GM18498 (cell line): ENCODE data around the gene MIEN1.
"Not testable (repeated sequence)": the region's sequence is repeated elsewhere in the genome, so short reads cannot be mapped to it uniquely, and the experiment has no call there.

Experiments
- ATAC-seq: cut with Tn5 transposase; IDR thresholded peaks from one replicate; pipeline ENCODE4 v1.9.1; 2021; ENCODE audit warnings: mild to moderate bottlenecking, moderate library complexity; ENCODE audit not compliant: unreplicated experiment

MIEN1 gene

DNA sequence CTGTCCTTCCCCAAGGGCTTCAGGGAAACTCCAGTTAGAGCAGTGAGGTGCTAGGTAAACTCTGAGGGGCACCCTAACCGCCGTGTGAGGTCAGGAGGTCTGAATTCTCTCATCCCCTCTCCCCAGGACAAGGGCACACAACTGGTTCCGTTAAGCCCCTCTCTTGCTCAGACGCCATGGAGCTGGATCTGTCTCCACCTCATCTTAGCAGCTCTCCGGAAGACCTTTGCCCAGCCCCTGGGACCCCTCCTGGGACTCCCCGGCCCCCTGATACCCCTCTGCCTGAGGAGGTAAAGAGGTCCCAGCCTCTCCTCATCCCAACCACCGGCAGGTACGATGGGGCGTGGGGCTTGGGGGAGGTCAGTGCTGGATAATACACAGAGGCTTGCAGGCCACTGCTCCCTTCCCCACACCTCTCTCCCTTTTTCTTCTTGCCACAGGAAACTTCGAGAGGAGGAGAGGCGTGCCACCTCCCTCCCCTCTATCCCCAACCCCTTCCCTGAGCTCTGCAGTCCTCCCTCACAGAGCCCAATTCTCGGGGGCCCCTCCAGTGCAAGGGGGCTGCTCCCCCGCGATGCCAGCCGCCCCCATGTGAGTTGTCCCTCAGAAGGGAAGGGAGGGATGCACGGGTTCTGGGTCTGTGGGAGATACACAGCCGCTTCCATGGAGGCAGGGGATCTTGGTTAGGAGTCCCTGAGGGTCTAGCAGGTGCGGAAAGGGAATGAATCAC lies 12.0 kb upstream of the MIEN1 start:
- ATAC-seq, result no peak

DNA sequence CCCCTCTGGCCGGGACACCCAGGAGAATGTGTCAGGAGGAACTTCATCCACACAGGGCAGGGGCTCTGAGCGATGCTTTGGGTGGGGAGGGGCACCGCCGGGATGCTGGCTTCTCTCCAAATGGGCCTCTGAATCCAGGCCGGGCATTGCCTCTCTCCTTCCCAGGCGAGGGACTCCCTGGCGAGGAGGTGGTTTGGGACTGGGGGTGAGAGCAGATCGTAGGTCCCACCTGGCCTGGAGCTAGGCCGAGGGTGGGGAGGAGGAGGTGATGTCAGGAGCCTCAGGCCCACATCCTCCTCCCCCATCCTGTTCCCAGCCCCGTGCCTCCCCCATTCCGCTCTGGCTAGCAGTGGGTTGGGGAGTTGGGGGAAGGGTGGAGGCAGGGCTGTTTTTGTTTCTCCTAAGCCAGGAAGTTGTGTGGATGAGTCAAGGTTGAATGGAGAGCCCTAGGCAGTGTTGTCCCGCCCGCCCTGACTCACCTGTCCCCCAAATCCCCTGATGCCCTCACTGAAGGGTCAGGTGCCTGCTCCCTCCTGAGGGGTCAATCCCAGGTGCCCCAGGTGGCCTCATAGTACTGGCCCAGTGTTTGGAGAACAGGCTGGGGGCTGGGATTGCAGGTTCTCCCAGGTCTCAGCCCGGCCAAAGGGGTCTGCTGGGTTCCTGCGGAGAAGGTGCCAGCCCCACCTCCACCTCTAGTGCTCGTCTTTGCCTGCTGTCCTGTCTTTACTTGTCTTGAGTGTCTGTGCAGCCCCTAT lies 10.2 kb upstream of the MIEN1 start:
- no peak for ATAC-seq

DNA sequence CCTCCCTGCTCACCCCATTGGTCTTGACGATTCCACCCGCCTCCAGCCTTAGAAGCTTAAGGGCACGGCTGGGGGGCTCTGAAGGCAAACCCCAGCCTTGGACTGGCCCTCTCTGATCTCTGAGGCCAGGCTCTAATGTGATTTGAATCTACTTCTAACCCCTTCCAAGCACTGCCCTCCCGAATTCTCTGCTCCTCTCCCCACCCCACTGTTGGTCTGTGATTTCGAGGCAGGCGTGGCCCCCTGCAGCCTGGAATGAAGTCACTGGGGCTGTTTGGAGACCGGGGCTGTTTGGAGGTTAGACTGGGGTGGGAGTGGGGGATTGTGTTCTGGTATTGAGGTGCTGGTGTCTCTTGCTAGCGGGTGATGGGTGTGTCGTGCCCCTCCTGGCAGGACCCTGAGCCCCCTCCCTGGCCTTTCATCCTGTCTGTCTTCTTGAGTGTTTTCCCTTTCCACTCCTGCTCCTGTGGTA lies 9.6 kb upstream of the MIEN1 start:
- ATAC-seq, result no peak

DNA sequence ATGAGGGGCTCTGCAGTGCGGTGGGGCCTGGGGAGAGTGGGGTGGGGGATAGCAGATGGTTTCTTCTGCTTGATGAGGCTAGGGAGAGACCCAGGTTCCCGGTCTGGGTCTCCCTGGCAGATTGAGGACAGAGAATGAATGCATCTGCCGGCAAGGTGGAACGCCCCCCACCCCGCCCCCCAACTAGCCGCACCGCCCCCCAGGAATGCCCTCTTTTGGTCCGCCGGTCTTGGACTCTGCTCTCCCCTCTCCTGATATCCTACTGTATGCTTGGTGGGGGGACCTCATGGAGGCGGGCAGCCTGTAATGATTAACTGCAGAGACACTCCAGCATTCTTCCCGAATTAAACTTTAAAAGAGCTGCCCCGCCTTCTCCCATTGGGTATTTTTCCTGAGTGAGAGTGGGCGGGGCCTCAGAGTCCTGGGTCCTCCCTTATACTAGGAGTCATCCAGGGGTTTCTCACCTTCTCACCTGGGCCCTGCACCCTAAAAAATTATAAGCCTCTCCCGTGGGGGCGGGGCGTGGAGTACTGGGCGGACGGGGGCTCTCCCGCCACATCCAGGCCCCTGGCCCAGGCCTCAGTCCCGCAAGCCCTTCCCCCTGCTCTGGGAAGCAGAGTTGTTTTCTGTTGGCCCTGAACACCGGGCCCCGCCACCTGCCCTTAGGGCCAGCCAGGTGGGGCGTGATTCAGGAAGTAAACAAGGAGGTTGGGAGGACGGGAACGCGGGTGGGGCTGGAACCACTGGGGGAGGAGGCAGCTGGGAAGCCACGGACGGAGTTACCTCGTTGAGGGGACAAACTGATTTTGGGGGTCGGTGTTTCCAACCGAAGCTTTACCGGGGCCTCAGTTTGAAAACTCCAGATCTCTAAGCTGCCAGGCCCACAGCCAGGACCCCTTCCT lies 8.9 kb upstream of the MIEN1 start:
- no peak for ATAC-seq

DNA sequence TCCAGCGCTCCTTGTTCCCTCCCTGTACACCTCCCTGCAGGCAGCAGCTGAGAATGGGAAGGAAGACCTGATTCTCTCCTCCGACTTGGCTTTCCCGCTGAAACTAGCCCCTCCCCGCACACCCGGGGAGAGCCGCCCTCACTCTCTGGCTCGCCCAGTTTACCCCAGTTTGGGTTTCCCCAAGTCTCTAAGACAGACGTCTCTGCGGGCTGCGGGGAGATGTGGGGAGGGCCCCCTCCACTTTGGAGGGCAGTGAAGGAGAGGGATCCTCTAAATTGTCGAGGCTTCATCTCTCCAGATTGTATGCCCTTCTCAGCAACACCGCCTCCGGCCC lies 8.2 kb upstream of the MIEN1 start:
- ATAC-seq, result no peak

DNA sequence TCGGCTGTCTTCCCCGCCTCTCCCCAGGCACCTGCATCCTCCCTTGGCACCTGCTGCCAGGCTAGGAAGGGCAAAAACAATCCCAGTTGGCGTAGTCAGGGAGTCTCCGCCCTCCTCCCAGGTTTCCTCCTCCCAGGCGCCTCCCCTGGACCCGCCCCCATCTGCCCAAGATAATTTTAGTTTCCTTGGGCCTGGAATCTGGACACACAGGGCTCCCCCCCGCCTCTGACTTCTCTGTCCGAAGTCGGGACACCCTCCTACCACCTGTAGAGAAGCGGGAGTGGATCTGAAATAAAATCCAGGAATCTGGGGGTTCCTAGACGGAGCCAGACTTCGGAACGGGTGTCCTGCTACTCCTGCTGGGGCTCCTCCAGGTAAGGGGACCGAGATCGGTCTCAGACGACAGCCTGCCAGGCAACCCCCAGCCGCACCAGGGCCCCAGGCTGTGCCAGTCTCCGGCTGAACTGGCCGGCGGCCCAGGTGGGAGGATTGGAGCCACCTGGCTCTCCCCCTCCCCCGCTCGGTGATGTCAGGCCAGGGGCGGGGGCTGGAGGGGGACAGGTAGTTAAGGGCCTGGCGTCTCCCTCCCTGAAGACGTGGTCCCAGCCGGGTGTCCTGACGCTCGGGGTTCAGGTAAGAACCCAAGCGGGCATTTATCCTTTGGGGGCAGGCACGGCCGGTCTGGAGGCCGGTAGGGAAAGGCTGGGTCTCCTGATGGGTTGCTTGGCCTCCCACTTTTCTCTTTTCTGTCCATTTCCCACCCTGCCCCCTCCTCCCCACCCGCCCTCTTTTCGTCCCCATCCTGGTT lies 7.6 kb upstream of the MIEN1 start, which contains the start of gene GRB7:
Gene GRB7, plus strand, starts transcription at position 179 of the 808 bp plus-strand sequence. CDS start 4,364 bp downstream, outside the sequence.
- no peak for ATAC-seq

DNA sequence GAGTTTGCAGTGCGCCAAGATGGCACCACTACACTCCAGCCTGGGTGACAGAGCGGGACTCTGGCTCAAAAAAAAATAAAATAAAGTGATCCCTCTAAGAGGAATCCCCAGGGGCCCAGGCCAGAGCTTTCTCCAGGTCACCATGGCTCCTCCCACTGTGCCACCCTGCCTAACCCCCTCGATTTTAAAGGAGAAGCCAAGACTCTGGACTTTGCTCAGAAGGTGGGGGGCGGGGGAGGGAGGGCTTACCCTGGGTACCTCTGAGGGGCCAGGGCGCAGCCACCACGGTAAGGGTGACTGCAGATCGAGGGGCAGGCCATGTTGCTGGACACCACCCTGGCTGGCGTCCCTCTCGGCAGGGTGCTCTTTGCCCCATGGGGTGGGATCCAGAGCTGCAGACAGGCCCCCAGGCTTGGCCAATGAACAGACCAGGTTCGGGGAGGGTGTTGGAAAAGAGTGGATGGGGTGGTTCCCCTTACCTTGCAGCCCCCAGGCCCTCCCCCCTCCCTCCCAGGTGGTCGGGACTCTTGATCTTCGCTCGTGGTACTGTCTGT lies 7.0 kb upstream of the MIEN1 start:
- no peak for ATAC-seq

DNA sequence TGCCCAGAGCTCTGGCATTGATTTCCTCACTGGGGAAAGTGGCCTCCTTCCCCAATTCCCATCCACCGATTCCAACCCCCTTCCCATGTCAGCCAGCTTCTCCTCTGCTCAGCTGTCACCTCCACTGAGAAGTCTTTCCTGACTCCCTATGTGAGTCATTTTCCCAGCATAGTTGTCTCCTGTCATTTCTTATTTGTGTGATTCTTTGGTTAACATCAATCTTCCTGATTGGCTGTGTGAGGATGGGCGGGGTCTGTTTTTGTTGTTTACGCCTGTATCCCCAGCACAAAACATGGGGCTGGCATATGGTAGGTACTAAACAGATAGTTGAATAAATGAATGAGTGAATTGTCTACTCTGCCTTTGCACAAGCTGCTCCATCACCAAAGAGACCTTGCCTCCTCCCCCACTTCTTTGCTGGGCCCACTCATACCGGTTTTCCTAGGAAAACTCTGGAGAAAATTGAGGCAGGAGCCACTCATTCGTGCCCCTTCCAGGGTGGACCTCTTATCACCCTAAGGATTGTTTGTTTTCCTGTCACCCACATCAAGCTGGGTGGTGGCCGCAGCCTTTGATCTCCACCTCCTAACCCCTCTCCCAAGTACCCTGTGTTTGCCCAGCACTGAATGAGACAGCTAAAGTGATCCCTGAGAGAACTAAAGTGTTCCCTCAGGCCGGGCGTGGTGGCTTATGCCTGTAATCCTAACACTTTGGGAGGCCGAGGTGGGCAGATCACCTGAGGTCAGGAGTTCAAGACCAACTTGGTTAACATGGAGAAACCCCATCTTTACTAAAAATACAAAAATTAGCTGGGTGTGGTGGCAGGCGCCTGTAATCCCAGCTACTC lies 6.2 kb upstream of the MIEN1 start:
- ATAC-seq, result no peak

DNA sequence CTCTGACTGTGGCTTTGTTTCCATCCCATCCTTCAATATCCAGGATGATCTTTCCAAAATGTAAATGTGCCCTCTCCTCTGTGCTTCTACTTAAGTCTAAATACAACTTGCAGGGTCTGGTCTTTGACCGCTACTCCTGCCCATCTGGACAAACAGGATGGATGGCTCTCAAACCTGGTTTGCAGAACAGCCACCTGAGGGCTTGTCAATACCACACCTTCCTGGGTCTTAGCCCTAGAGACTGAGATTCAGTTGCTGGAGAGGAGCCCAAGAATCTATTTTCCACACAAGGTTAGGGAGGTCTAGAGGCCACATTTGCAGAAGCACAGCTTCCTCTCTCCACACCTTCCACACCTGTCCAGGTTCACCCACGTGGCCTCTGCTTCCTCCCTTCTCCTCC lies 5.5 kb upstream of the MIEN1 start:
- no peak for ATAC-seq

DNA sequence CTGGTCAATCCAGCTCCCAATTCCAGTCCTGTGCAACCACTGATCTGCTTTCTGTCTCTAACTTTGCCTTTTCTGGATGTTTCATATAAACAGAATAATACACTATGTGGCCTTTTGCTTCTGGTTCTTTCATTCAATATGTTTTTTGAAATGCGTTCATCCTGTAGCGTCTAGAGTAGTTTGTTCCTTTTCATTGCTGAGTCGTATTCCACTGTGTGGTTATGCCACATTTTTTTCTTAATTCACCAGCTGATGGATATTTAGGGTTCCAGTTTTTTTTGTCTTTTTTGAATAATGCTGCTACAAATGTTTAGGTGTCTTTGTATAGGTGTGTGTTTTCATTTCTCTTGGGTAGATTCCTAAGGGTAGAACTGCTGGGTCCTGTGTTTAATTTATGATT lies 2.3 kb upstream of the MIEN1 start:
- no peak for ATAC-seq

DNA sequence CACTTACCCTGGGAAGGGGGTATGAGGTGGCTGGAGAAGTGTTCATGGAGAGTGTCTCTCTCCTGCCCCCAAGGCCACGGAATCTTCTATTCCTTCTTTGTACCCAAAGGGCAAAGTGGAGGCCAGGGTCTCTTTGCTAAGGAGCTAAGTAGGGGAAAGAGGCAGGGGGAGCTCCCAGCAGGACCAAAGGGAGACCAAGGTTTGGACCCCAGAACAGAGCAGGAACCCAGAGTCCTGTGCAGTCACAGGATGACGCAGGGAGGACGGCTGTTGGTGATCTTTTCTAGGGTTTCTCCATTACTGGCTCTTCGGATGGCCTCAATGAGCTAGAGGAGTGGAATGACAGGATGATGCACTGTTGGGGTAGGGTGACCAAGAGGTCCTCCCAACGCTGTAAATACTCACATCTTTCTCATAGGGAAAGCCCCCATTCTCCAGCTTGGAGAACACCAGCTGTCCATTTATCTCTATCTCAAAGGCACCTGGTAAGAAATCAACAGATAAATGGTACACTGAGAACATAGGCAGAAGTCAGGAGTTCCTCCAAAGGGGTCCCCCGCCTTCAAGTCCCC lies 966 bp downstream of the MIEN1 start:
- no peak for ATAC-seq

DNA sequence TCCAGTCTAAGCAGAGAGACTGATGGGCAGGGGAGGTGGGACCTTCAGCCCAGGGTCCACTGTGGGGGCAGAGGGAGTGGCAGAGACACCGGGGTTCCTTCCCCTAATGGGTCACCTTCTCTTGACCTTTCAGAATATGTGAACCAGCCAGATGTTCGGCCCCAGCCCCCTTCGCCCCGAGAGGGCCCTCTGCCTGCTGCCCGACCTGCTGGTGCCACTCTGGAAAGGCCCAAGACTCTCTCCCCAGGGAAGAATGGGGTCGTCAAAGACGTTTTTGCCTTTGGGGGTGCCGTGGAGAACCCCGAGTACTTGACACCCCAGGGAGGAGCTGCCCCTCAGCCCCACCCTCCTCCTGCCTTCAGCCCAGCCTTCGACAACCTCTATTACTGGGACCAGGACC lies 2.8 kb downstream of the MIEN1 start:
- ATAC-seq, result no peak

DNA sequence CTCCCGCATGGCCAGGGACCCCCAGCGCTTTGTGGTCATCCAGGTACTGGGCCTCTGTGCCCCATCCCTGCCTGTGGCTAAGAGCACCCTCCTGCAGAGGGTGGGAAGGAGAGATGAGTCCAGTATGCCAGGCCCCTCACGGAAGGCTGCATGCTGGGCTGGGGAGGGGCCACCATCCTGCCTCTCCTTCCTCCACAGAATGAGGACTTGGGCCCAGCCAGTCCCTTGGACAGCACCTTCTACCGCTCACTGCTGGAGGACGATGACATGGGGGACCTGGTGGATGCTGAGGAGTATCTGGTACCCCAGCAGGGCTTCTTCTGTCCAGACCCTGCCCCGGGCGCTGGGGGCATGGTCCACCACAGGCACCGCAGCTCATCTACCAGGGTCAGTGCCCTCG lies 3.7 kb downstream of the MIEN1 start:
- ATAC-seq, result no peak

DNA sequence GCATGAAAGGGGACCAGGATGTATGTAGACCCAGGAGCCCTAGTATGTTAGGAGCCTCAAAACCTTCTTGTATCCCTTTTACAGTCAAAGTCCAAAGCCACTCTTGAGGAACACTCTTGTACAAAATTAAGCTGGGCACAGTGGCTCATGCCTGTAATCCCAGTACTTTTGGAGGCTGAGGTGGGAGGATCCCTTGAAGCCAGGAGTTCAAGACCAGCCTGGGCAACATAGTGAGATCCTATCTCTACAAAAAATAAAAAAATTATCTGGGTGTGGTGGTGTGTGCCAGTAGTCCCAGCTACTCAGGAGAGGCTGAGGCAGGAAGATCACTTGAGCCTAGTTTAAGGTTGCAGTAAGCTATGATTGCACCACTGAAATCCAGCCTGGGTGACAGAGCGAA lies 4.4 kb downstream of the MIEN1 start:
- ATAC-seq, result not testable (repeated sequence)

DNA sequence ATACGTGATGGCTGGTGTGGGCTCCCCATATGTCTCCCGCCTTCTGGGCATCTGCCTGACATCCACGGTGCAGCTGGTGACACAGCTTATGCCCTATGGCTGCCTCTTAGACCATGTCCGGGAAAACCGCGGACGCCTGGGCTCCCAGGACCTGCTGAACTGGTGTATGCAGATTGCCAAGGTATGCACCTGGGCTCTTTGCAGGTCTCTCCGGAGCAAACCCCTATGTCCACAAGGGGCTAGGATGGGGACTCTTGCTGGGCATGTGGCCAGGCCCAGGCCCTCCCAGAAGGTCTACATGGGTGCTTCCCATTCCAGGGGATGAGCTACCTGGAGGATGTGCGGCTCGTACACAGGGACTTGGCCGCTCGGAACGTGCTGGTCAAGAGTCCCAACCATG lies 5.6 kb downstream of the MIEN1 start:
- ATAC-seq, result no peak

DNA sequence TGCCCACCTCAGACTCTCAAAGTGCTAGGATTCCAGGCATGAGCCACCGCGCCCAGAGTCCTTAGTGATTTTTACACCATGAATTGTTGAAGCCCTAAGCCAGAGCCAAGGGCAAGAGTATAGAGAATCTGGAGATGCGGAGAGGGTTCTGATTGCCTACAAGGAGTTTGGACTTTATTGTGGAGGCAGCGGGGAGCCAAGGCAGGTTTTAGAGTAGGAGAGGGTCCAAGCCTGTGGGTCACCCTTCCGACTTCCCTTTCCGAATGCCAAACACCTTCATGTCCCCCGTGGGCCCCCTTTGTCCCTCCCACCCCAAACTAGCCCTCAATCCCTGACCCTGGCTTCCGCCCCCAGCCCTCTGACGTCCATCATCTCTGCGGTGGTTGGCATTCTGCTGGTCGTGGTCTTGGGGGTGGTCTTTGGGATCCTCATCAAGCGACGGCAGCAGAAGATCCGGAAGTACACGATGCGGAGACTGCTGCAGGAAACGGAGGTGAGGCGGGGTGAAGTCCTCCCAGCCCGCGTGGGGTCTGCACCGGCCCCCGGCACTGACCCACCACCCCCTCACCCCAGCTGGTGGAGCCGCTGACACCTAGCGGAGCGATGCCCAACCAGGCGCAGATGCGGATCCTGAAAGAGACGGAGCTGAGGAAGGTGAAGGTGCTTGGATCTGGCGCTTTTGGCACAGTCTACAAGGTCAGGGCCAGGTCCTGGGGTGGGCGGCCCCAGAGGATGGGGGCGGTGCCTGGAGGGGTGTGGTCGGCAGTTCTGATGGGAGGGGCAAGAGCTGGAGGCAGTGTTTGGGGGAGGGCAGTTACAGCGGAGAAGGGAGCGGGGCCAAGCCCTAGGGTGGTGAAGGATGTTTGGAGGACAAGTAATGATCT lies 7.1 kb downstream of the MIEN1 start:
- no peak for ATAC-seq

DNA sequence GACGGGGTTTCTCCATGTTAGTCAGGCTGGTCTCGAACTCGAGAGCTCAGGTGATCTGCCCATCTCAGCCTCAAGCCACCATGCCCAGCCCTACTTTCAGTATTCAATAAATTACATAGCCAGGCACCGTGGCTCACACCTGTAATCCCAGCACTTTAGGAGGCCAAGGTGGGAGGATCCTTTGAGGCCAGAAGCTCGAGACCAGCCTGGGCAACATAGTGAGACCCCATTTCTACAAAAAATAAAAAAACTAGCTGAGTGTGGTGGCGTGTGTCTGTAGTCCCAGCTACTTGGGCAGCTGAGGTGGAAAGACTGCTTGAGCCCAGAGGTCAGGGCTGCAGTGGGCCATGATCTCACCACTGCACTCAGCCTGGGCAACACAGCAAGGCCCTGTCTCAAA lies 8.2 kb downstream of the MIEN1 start:
- ATAC-seq, result no peak
